ENCODE measurements around the gene FABP1.

Gene FABP1

GRCh38 chr2:88081924-88082608 lies 45.8 kb downstream of the FABP1 start:
- DNase-seq (ENCODE audit: low read depth), result no peak
- in situ Hi-C loops (cut with HindIII; ENCODE audit: low sequenced_read_pairs), result no loop called here
- H3K4me3 ChIP-seq (ENCODE audit: low read depth, low read length), result no peak overlapping the region
- no peak for TF ChIP-seq CTCF (IDR thresholded peaks at IDR 0.05; ENCODE audit: low read depth, low read length, missing control alignments)

- in situ Hi-C loops (cut with HindIII; ENCODE audit: low sequenced_read_pairs), result no loop called here
- DNase-seq (ENCODE audit: low read depth), result no peak
- no peak overlapping the region for H3K4me3 ChIP-seq (ENCODE audit: low read depth, low read length)
- TF ChIP-seq CTCF (IDR thresholded peaks at IDR 0.05; ENCODE audit: low read depth, low read length, missing control alignments), result no peak
Measured at GRCh38 chr2:88080545-88080944, 47.3 kb downstream of the FABP1 start.

GRCh38 chr2:88078643-88079172 lies 49.2 kb downstream of the FABP1 start:
- DNase-seq (ENCODE audit: low read depth), result no peak
- no peak for TF ChIP-seq CTCF (IDR thresholded peaks at IDR 0.05; ENCODE audit: low read depth, low read length, missing control alignments)
- in situ Hi-C loops (cut with HindIII; ENCODE audit: low sequenced_read_pairs), result no loop called here
- no peak overlapping the region for H3K4me3 ChIP-seq (ENCODE audit: low read depth, low read length)

DNA sequence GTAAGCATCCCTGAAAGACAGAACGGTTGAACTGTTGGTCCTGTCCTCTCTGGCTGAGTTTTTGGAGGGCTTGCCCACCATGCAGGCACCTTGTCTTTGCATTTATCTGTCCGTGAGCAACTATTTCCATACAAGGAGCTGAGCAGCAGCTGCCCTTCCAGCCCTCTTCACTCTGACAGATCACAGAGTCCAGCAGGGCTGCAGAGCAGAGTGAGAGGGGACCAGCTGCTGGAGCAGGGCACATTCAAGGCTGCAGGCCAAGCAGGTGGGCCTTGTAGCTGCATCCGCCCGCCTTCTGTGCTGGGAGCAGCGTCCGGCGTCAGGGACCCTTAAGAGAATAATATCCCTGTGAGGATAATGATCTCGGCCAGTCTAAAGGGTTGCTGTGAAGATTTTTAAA lies 50.8 kb downstream of the FABP1 start:
- in situ Hi-C loops (cut with HindIII; ENCODE audit: low sequenced_read_pairs), result no loop called here
- DNase-seq (ENCODE audit: low read depth), result no peak

DNA sequence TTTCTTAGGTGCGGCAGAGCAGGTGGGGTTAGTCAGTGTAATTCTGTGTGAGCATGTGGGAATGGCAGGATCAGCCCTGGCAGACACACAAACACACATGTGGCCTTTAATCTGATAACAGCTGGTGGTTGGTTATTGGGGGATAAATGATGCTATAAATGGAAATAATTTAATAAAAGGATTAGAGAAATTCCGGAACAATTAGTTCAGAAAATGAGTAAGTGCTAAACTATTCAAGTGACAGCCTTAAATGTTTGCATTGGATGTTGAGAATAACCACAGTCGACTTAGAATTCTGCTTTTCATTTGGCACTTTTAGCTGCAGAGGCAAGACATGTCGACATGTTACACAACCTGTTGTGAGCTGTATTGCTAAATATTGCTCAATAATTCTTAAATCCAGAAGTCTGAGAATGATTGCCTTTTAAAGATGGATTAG lies 53.0 kb downstream of the FABP1 start:
- no peak for TF ChIP-seq CTCF (IDR thresholded peaks at IDR 0.05; ENCODE audit: low read depth, low read length, missing control alignments)
- peak; percentile 40 for DNase-seq (ENCODE audit: low read depth)
- H3K4me3 ChIP-seq (ENCODE audit: low read depth, low read length), result no peak overlapping the region
- in situ Hi-C loops (cut with HindIII; ENCODE audit: low sequenced_read_pairs), result no loop called here

More for the DNA sequence above, 50.8 kb downstream of the FABP1 start:
- no peak for TF ChIP-seq CTCF (IDR thresholded peaks at IDR 0.05; ENCODE audit: low read depth, low read length, missing control alignments)
- H3K4me3 ChIP-seq (ENCODE audit: low read depth, low read length), result no peak overlapping the region

DNA sequence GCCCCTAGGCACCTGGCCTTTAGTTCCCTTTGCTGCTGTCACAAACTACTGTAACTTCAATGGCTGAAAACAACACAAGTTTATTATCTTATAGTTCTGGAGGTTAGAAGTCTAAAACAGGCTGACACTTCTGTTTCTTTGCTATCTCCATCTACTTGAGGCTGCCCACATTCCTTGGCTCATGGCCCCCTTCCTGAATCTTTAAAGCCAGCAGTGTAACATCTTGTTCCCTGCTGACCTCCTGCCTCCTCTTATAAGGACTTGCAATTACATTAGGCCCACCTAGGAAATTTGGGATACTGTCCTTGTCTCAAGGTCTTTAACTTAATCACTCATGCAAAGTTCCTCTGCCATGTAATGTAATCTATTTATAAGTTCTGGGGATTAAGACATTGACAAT lies 53.7 kb downstream of the FABP1 start:
- TF ChIP-seq CTCF (IDR thresholded peaks at IDR 0.05; ENCODE audit: low read depth, low read length, missing control alignments), result no peak
- in situ Hi-C loops (cut with HindIII; ENCODE audit: low sequenced_read_pairs), result no loop called here
- no peak for DNase-seq (ENCODE audit: low read depth)
- no peak overlapping the region for H3K4me3 ChIP-seq (ENCODE audit: low read depth, low read length)
